HL-60/S4 treated with retinoic acid at 250 ng/mL for 4 days and 3 days (cell line): ENCODE data around the gene CA5B.
"Not testable (repeated sequence)": the region's sequence is repeated elsewhere in the genome, so short reads cannot be mapped to it uniquely, and the experiment has no call there.

Experiments used
- in situ Hi-C: fragments of 300-500 bp; cut with MboI; formaldehyde crosslinking; loops from 2 replicates; pipeline ENCODE4 v1.7.0; 2022; ENCODE audit warnings: low sequenced_read_pairs

Gene CA5B

GRCh38 chrX:15812192-15812938 is 74.3 kb downstream of the CA5B start:
- in situ Hi-C loops: no loop called here

- in situ Hi-C loops: no loop called here
These were observed 75.3 kb downstream of the CA5B start for GRCh38 chrX:15813416-15813815.

GRCh38 chrX:15814771-15815365 is 76.8 kb downstream of the CA5B start:
- in situ Hi-C loops: no loop called here

GRCh38 chrX:15815779-15816437 is 77.8 kb downstream of the CA5B start:
- in situ Hi-C loops: no loop called here

GRCh38 chrX:15816438-15816809 is 78.4 kb downstream of the CA5B start:
- in situ Hi-C loops: no loop called here

GRCh38 chrX:15816886-15817285 is 78.8 kb downstream of the CA5B start:
- in situ Hi-C loops: no loop called here

- in situ Hi-C loops: no loop called here
These were observed 82.3 kb downstream of the CA5B start for GRCh38 chrX:15820106-15821073.

- in situ Hi-C loops: no loop called here
These were observed 84.9 kb downstream of the CA5B start for GRCh38 chrX:15822922-15823321.

- in situ Hi-C loops: no loop called here
These were observed 87.9 kb downstream of the CA5B start for GRCh38 chrX:15825936-15826335.

GRCh38 chrX:15829217-15829616 is 91.1 kb downstream of the CA5B start:
- in situ Hi-C loops: no loop called here

- in situ Hi-C loops: not testable (repeated sequence)
These were observed 93.3 kb downstream of the CA5B start for GRCh38 chrX:15831347-15831746.

GRCh38 chrX:15834053-15834452 is 96.0 kb downstream of the CA5B start:
- in situ Hi-C loops: no loop called here

GRCh38 chrX:15834827-15835595 is 96.9 kb downstream of the CA5B start:
- in situ Hi-C loops: no loop called here
